GM19467 (cell line): ENCODE measurements around the gene TRIM66.

Experiments
- ATAC-seq: cut with Tn5 transposase; IDR thresholded peaks from one replicate; pipeline ENCODE4 v1.9.1; 2021; ENCODE audit warnings: mild to moderate bottlenecking, moderate library complexity; ENCODE audit not compliant: unreplicated experiment

Gene TRIM66

GRCh38 chr11:8577791-8578581, 104.5 kb downstream of the TRIM66 start:
- no peak for ATAC-seq

GRCh38 chr11:8574798-8575197, 107.7 kb downstream of the TRIM66 start:
- no peak for ATAC-seq

GRCh38 chr11:8573777-8574176, 108.7 kb downstream of the TRIM66 start:
- ATAC-seq: no peak

DNA sequence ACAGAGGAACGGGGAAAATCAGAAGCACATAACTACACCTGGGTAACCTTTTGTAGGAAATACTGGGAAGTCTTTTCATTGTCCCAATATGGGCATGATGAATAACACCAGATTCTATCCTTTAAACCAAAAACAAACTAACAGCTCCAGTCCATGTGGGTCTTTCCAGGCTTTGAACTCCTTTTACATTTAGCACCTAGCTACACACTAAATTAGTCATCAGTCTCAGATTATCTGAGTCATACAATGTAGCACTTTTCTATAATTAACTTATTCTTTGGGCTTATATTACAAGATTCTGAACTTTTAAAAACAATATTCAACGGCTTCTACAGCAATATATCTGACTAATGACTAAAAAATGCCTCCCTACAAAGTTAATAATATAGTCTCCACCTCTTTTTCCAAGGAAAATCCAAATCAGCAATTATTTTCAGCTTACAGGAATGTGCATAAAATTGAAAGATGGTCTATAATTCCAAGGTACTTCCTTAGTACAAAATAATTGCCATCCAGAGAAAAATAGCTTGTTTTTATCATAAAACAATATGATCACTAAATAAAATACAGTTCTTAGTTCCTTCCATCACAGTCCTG, 114.8 kb downstream of the TRIM66 start:
- no peak for ATAC-seq

DNA sequence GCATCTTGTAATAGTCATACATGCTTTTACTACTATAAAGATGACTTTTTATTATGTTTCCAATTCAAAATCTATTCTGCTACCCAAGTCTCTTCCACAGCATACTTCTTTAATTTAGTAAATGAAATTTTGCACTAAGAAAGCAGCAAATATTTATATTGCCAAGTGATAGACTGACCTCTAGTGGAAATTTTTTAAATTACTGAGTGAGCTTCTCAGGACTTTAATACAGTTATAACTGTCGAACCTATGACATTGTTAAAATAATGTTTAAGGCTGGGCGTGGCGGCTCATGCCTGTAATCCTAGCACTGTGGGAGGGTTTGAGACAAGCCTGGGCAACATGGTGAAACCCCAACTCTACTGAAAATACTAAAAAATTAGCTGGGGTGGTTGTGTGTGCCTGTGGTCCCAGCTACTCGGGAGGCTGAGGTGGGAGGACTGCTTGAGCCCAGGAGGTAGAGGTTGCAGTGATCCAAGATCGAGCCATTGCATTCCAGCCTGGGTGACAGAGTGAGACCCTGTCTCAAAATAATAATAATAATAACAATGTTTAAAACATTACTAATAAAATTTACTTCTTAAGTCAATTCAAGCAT, 115.8 kb downstream of the TRIM66 start:
- peak; percentile 49 for ATAC-seq

GRCh38 chr11:8564526-8564925, 117.9 kb downstream of the TRIM66 start:
- no peak for ATAC-seq
